H54 (cell line): ENCODE results near the gene ZSCAN18.
"Not testable (repeated sequence)": the region's sequence is repeated elsewhere in the genome, so short reads cannot be mapped to it uniquely, and the experiment has no call there.

Experiments
- DNase-seq: peaks from one replicate; pipeline ENCODE4 v3.0.0; 2011; ENCODE audit warnings: low spot score, mixed read lengths; ENCODE audit not compliant: insufficient read length
- FAIRE-seq: peaks from 3 replicates; lab custom pipeline; 2011; peaks lifted over from hg19 to GRCh38; lab: Jason Lieb, UNC
- POLR2A ChIP-seq: IDR thresholded peaks from 2 replicates; pipeline ENCODE4 v1.6.1; 2011; ENCODE audit warnings: low read depth, mild to moderate bottlenecking, low read length

ZSCAN18 gene

DNA sequence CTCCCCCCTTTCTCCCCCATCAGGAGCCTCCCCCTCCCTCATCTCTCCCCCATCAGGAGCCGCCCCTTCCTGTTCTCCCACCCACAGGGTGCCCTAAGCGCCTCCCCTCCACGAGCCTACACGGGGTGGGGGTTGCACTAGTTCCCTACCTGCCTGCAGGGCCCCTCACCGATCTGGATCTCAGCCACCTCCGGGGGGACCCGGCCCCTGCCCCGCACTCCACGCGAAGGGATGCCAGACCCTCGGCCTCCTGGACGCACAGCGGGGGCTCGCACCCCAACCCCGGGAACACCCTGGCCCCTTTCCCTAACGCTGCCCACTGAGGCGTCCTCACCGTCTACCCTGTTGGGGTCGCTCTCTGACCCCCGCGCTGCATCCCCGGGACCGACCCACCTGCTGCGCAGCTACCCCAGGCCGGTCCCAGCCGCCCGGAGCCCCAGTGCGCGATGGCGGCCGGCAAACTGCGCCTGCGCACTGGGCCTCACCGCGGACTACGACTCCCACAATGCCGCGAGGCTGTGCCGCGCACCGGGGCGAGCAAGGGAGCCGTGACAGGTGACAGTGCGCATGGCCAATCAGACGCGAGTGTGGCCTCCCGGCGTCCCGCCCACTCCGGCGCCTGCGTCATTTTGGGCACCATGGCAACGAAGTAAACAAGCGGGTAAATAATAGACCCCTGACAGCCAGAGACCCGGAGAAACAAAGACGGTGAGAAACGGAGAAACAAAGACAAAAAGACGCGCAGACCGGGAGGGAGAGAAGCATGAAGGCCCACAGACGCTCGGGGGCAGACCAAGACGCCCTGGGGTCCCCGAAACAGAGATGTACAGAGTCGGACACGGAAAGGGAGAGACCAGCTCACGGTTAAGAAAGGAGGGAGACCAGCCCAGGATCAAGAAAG lies at the start of gene ZSCAN18:
Gene ZSCAN18, minus strand, starts transcription at position 451 of the 901 bp plus-strand sequence. CDS start 7,964 bp downstream, outside the sequence.
- TF ChIP-seq POLR2A = 0 out of 2 replicates have a peak, but pooled peaks have one; percentile 36
- DNase-seq = peak; percentile 99

DNA sequence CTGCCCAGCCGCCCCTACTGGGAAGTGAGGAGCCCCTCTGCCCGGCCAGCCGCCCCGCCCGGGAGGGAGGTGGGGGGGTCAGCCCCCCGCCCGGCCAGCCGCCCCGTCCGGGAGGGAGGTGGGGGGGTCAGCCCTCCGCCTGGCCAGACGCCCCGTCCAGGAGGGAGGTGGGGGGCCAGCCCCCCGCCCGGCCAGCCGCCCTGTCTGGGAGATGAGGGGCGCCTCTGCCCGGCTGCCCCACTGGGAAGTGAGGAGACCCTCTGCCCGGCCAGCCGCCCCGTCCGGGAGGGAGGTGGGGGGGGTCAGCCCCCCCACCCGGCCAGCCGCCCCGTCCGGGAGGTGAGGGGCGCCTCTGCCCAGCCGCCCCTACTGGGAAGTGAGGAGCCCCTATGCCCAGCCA lies 49.4 kb upstream of the ZSCAN18 start:
- FAIRE-seq = not testable (repeated sequence)

More for the DNA sequence above, at the start of gene ZSCAN18:
- FAIRE-seq = peak; percentile 57

GRCh38 chr19:58145849-58146248 lies 47.8 kb upstream of the ZSCAN18 start:
- no peak for DNase-seq
- TF ChIP-seq POLR2A = no peak

More for the DNA sequence above, 49.4 kb upstream of the ZSCAN18 start:
- DNase-seq = not testable (repeated sequence)

GRCh38 chr19:58134244-58134643 lies 36.2 kb upstream of the ZSCAN18 start:
- DNase-seq = no peak
- no peak for FAIRE-seq
- TF ChIP-seq POLR2A = no peak

More at GRCh38 chr19:58145849-58146248, 47.8 kb upstream of the ZSCAN18 start:
- no peak for FAIRE-seq

DNA sequence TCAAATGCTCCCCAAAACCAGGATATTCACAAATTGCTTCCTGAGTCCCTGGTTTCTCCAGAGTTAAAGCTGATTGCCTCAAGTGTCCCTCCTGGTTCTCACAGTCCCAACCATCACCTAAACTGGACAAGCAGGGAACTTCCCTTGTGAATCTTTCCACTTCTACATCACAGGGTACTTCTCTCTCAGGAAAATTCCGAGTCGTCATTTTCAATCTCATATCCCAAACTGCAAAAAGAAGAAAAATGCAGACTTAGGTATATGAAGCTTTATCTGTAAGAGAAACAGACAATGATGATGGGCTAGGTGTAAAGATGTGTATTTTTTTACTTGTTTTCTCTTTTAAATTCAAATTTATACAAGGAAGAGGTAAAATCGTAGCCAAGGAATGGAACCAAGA lies 31.3 kb upstream of the ZSCAN18 start:
- no peak for TF ChIP-seq POLR2A
- no peak for DNase-seq
- no peak for FAIRE-seq

GRCh38 chr19:58128041-58128685 lies 30.1 kb upstream of the ZSCAN18 start:
- no peak for TF ChIP-seq POLR2A
- DNase-seq (no peak), FAIRE-seq (no peak)

DNA sequence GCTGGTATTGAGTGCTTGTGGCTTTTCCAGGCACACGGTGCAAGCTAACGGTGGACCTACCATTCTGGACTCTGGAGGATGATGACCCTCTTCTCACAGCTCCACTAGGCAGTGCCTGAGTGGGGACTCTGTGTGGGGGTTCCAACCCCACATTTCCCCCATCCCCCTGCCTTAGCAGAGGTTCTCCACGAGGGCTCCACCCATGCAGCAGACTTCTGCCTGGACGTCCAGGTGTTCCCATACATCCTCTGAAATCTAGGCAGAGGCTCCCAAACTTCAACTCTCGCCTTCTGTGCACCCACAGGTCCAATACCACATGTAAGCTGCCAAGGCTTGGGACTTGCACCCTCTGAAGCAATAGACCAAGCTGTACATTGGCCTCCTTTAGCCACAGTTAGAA lies 25.3 kb upstream of the ZSCAN18 start:
- no peak for TF ChIP-seq POLR2A
- no peak for FAIRE-seq
- DNase-seq = no peak

DNA sequence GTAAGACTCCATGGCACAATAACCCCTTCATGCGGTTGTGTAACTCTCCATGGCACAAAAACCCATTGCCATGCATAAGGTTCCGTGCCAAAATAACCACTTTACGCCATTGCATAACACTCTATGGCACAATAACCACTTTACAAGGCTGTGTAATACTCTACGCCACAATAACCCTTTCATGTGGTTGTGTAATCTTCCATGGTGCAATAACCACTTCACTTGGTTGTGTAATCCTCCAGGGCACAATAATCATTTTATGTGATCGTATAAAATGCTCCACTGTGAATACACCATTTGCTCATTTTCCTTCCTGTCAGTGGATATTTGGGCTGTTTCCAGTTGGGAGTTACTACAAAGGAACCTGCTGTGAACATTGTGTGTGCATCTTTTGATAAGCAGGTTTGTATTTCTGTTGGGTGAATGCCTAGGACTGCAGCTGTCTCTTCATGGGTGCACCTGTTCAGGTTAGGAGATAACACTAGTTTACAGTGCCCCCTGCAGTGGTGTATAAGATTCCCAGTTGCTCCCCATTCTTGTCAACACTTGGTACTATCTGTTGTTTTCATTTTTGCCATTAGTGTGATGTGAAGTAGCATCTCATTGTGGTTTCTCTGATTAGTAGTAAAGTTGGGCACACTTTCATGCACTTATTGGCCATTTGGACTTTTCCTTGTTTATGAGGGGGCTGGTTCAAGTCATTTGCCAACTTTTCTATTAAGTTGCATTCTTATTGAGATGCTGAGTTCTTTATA lies 21.1 kb upstream of the ZSCAN18 start:
- FAIRE-seq (no peak), DNase-seq (no peak)
- no peak for TF ChIP-seq POLR2A

DNA sequence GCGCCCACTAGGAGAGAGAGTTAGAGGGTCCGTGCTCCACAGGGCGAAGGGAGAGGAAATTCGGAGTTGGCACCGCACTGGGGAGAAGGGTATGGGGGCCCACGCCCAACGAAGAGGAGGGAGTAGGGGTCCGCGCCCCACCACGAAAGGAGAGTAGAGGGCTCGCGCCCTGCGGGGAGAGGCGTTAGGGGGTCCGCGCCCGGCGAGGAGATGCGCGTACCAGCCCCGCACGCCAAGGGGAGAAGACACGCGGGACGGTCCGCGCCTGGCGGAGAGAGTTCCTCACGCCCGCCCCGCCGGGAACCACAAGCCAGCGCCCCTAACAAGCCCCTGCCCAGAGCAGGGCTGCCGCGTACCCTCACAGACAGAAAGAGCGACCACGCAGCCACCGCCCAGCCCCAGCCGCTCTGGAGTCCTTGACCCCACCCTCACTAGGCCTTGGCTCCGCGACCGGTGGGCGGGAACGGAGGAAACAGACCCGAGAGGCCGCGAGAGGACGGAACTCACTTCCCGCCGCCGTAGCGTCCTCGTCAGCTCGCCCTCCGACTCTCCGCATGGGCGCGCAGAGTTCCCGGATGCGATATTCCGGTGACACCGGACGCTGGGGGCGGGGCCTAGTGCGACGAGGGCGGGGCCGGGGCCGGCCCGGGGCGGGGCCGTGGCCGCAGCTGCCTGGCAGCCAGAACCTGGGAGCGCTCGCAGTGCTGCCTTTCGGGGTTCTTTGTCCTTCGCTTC lies 20.0 kb upstream of the ZSCAN18 start:
- no peak for FAIRE-seq
- DNase-seq = no peak
- no peak for TF ChIP-seq POLR2A

DNA sequence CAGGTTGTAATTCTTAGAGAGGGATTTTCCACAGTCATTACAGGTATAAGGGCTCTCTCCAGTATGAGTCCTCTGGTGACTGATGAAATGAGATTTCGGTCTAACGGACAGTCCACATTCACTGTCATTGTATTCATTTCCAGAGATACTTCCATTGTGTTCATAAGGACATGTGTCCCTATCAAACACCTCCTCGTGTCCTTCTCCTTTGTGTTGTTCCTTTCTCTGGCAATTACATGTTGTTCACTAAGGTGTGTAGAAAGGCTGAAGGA lies 10.5 kb upstream of the ZSCAN18 start:
- no peak for DNase-seq
- no peak for TF ChIP-seq POLR2A
- no peak for FAIRE-seq

DNA sequence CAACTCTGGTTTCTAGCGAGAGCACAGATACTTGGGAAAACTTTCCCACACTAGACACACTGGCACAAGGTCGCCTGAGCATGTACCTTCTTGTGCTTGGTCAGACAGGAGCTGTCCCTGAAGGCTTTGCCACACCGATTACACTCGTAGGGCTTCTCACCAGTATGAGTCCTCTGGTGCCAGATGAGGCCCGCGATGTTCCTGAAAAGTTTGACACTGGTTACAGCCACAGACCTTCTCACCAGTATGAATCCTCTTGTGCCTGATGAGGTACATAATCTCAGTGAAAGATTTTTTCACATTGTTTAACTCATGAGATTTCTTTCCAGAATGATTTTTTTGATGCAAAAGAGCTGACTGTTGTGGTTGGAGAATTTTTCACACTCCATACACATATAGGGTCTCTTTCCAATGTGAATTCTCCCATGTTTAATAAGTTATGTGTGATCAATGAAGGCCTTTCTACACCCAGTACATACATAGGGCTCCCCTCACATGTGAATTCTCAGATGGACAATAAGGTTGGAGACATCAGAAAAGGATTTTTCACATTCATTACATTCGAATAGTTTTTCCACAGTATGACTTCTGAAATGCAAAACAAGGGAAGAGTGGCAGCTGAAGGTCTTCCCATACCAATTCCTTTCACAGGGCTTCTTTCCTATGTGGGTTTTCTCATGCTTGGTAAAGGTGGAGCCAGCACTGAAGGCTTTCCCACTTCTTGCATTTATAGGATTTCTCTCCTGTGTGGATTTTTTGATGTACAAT lies 9.9 kb upstream of the ZSCAN18 start:
- FAIRE-seq = no peak
- no peak for TF ChIP-seq POLR2A
- DNase-seq = no peak

DNA sequence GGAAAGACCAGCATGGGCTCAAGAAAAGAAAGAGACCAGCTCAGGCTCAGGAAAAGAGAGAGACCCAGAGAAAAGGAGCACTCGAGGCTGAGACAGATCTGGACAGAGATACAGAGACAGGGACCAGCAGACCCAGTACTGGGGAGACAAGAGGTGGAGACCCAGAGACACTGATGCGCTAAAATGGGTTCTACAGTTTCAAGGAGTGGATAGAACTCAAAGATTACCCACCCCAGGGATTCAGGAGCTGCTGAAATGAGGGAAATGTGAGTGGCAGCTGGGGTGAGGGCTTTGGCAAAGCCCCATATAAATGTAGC lies 609 bp upstream of the ZSCAN18 start:
- DNase-seq (no peak), FAIRE-seq (no peak)
- TF ChIP-seq POLR2A = no peak

DNA sequence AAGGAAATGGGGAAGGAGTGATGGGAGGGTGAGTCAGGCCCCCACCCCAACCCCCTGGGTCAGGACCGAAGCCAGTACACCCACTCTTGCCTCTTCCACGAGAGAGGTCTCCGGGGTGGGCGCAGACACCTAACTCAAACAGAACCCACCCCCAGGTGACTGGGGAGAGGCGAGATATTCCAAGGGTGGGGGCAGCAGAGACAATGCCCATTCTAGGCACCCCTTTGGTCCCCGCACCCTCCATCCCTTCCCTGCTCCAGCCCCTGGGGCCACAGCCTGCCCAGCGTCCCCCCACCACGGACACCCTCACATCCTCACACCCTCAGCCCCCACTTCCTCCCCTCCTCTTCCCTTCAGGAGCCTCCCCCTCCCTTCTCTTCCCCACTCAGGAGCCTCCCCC lies 682 bp downstream of the ZSCAN18 start:
- FAIRE-seq (no peak), DNase-seq (no peak)
- TF ChIP-seq POLR2A = no peak
